Uterus (tissue), 4 donors: ENCODE results near the gene FNDC5. TPM values are rescaled to one million over a fixed set of nuclear protein-coding genes. Genes with fewer than 3 reads are reported as not detected.
A peak's percentile ranks its signal among the peaks of the same experiment; 100 is the strongest.

Source experiments
- DNase-seq, 2 donors: peaks; one replicate each; pipeline ENCODE4 v3.0.0-alpha.2; 2019 to 2020
- H3K27ac ChIP-seq, 2 donors: fragments of 200-600 bp; sonication (generic); 1 replicate in 1 of 2; 2 replicates in 1 of 2; pipeline ENCODE4 v1.5.1; 2016 to 2018
- H3K27me3 ChIP-seq, 2 donors: fragments of 200-600 bp; sonication (generic); one replicate each; pipeline ENCODE4 v1.5.1; 2018 to 2019; ENCODE audit warnings: control low read depth in 1 of 2
- H3K36me3 ChIP-seq, 2 donors: fragments of 200-600 bp; sonication (generic); one replicate each; pipeline ENCODE4 v1.5.1; 2019; ENCODE audit warnings: control low read depth in 1 of 2
- H3K4me1 ChIP-seq, 2 donors: fragments of 200-600 bp; sonication (generic); one replicate each; pipeline ENCODE4 v1.5.1; 2018 to 2019; ENCODE audit warnings: control low read depth in 1 of 2
- H3K4me3 ChIP-seq, 2 donors: fragments of 200-600 bp; sonication (generic); 1 replicate in 1 of 2; 2 replicates in 1 of 2; pipeline ENCODE4 v1.5.1; 2018 to 2019; ENCODE audit warnings: mild to moderate bottlenecking in 1 of 2
- H3K9me3 ChIP-seq, 2 donors: fragments of 200-600 bp; sonication (generic); one replicate each; pipeline ENCODE4 v1.5.1; 2019; ENCODE audit warnings: control low read depth in 1 of 2
- POLR2A ChIP-seq, 2 donors: fragments of 450-650 bp; IDR thresholded peaks; one replicate each; pipeline ENCODE4 v1.6.1; 2016; ENCODE audit warnings: antibody characterized with exemption in 2 of 2, mild to moderate bottlenecking in 1 of 2, moderate library complexity in 1 of 2
- intact Hi-C: fragments of 100-400 bp; cut with DNase I; formaldehyde crosslinking; loops from one replicate; pipeline ENCODE4 v1.15.1; 2023; ENCODE audit warnings: low total_unique reads
- total RNA-seq, 4 donors: library from RNA; depleted of rRNA in 3 of 4; stranded (reverse); fragments of >200 nt in 3 of 4; gene quantifications; one replicate each; pipeline versions ENCODE4 v1.1.0 to v1.2.4, GENCODE V29; 2014 to 2023
- TF ChIP-seq, protein P1 (sequence below), 4 experiments: fragments of 200-600 bp in 2 of 4; fragments of 450-650 bp in 2 of 4; sonication (generic) in 2 of 4; IDR thresholded peaks; one replicate each; pipeline ENCODE4 v1.5.1; 2016 to 2019; ENCODE audit warnings: antibody characterized with exemption in 4 of 4, mild to moderate bottlenecking in 2 of 4, moderate library complexity in 1 of 4
- donor health status: DM: yes; HTN: yes; CAD: no.

FNDC5 gene
- total RNA-seq, 4 donors from 2014 or later: 1.2 to 71.1 (median 3.7) TPM; not detected in 1

- Histone ChIP-seq H3K27ac (no peak overlapping the region), H3K27me3 (no peaks in the 10 kb centered on the region), H3K36me3 (no peaks in the 10 kb centered on the region), H3K4me3 (no peak overlapping the region), H3K4me1 (peaks cover 0 to 6% of the 10 kb centered on the region in 2 donors), H3K9me3 (no peaks in the 10 kb centered on the region)
- no peak for DNase-seq
- no peak for TF ChIP-seq POLR2A (IDR thresholded peaks at IDR 0.05)
- TF ChIP-seq, protein P1, sequence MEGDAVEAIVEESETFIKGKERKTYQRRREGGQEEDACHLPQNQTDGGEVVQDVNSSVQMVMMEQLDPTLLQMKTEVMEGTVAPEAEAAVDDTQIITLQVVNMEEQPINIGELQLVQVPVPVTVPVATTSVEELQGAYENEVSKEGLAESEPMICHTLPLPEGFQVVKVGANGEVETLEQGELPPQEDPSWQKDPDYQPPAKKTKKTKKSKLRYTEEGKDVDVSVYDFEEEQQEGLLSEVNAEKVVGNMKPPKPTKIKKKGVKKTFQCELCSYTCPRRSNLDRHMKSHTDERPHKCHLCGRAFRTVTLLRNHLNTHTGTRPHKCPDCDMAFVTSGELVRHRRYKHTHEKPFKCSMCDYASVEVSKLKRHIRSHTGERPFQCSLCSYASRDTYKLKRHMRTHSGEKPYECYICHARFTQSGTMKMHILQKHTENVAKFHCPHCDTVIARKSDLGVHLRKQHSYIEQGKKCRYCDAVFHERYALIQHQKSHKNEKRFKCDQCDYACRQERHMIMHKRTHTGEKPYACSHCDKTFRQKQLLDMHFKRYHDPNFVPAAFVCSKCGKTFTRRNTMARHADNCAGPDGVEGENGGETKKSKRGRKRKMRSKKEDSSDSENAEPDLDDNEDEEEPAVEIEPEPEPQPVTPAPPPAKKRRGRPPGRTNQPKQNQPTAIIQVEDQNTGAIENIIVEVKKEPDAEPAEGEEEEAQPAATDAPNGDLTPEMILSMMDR (IDR thresholded peaks at IDR 0.05): no peak
- intact Hi-C loops: no loop called here
These were observed 34.1 kb upstream of the FNDC5 start for GRCh38 chr1:32904797-32905196.

- intact Hi-C loops: no loop called here
- no peaks in the 10 kb centered on the region for H3K27me3 ChIP-seq
- no peaks in the 10 kb centered on the region for H3K9me3 ChIP-seq
- DNase-seq: no peak
- H3K36me3 ChIP-seq: no peaks in the 10 kb centered on the region
- peaks cover 0 to 6% of the 10 kb centered on the region in 2 donors for H3K4me1 ChIP-seq
- H3K4me3 ChIP-seq: no peak overlapping the region
- no peak overlapping the region for H3K27ac ChIP-seq
- TF ChIP-seq, protein P1 (IDR thresholded peaks at IDR 0.05): no peak
- no peak for TF ChIP-seq POLR2A (IDR thresholded peaks at IDR 0.05)
These were observed 33.5 kb upstream of the FNDC5 start for GRCh38 chr1:32903991-32904785.

- Histone ChIP-seq H3K4me3 (no peak overlapping the region), H3K27me3 (no peaks in the 10 kb centered on the region), H3K36me3 (no peaks in the 10 kb centered on the region), H3K27ac (no peak overlapping the region), H3K9me3 (no peaks in the 10 kb centered on the region), H3K4me1 (peaks cover 0 to 6% of the 10 kb centered on the region in 2 donors)
- DNase-seq: no peak
- intact Hi-C loops: no loop called here
- no peak for TF ChIP-seq POLR2A (IDR thresholded peaks at IDR 0.05)
- TF ChIP-seq, protein P1 (IDR thresholded peaks at IDR 0.05): no peak
These were observed 31.8 kb upstream of the FNDC5 start for GRCh38 chr1:32902535-32902920.

DNA sequence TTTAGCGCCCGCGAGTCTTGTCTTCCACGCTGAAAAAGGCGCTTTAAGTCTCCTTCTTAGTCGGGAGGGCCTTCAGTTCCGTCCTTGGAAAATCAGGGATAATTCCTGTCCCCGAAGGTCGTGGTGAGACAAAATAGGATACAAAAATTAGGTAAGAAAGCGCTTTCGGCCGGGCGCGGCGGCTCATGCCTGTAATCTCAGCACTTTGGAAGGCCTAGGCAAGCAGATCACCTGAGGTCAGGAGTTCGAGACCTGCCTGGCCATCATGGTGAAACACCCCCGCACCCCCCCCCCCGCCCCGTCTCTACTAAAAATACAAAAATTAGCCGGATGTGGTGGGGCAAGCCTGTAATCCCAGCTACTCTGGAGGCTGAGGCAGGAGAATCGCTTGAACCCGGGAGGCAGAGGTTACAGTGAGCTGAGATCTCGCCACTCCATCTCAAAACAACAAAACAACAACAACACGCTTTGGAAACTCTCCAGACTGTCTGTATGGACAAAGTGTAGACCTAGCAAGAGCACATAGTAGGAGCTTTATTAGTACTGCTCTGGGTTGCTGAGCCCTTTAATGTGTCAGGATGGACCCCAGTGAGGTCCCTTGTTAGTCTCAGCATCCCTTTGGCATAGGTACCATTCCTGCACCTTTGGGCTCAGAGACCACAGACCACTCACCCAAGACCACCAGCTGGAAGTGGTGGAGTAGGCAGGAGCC, 31.3 kb upstream of the FNDC5 start:
- H3K27ac ChIP-seq: peak overlapping the region; percentile 51 to 66
- TF ChIP-seq, protein P1 (IDR thresholded peaks at IDR 0.05): no peak
- TF ChIP-seq POLR2A (IDR thresholded peaks at IDR 0.05): no peak

More for the DNA sequence above, 31.3 kb upstream of the FNDC5 start:
- intact Hi-C loops: no loop called here
- DNase-seq: no peak
- Histone ChIP-seq H3K4me3 (peak overlapping the region; percentile 39 to 67), H3K4me1 (peaks cover 0 to 6% of the 10 kb centered on the region in 2 donors), H3K36me3 (no peaks in the 10 kb centered on the region), H3K9me3 (no peaks in the 10 kb centered on the region), H3K27me3 (no peaks in the 10 kb centered on the region)
